HG02943 (cell line): ENCODE measurements around the gene BTBD10.
"Not testable (repeated sequence)": the region's sequence is repeated elsewhere in the genome, so short reads cannot be mapped to it uniquely, and the experiment has no call there.

Source experiments
- ATAC-seq: cut with Tn5 transposase; IDR thresholded peaks from one replicate; pipeline ENCODE4 v1.9.1; 2021; ENCODE audit warnings: mild to moderate bottlenecking, low read depth, moderate library complexity; ENCODE audit not compliant: unreplicated experiment

Gene BTBD10

GRCh38 chr11:13445588-13445987, 17.4 kb downstream of the BTBD10 start:
- ATAC-seq = no peak

DNA sequence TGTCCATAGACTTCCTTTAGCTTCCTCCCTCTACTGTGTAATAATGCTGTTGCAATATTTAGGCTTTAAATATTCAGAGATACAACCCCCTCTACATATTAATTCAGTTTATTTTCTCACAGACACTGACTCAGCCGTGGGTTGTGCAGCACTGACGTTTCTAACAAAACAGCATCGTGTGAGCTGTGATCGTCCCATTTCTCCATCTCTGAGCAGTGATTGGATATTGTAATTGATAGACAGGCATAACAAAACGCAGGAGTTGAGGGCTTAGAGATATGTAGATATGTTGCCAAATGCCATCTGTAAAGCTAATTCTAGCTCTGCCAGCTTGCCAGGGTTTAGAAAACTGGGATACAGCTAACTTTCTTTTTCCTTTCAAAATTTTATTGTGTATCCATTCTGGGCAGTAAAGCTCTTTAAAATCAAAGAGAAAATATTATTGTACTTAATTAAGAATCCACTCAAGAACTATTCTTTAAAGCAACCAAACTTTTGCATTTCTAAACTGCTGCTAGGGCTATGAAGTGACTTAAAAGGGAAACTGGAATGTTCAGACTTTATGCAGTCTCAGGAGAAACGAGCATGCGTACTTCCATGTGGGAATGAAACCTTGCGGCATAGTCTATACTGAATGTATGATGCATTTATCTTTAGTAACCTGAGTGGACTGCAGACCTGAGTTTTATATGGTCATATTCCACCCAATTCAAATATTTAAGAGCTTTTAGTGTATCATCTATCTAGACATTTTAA, 22.7 kb downstream of the BTBD10 start:
- ATAC-seq = no peak

- ATAC-seq = no peak
These were observed 24.7 kb downstream of the BTBD10 start for GRCh38 chr11:13438291-13438690.

GRCh38 chr11:13436836-13437235, 26.2 kb downstream of the BTBD10 start:
- not testable (repeated sequence) for ATAC-seq

- ATAC-seq = no peak
These were observed 28.5 kb downstream of the BTBD10 start for GRCh38 chr11:13434247-13435205.

DNA sequence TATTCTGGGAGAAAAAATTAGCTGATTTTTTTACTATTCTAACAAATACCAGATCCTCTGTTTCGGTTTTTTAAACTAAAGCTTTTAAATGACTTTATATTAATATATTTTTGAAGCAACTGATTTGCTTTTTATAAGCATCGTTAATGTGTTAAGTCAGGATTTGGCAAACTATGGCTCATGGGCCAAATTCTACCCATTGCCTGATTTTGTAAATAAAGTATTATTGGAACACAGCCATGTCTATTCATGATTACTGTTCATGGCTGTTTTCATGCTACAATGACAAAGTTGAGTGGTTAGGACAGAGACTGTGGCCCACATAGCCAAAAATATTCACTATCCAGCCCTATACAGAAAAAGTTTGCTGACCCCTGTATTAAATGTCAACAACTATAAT, 29.6 kb downstream of the BTBD10 start:
- ATAC-seq = no peak

GRCh38 chr11:13429836-13430235, 33.2 kb downstream of the BTBD10 start:
- no peak for ATAC-seq

DNA sequence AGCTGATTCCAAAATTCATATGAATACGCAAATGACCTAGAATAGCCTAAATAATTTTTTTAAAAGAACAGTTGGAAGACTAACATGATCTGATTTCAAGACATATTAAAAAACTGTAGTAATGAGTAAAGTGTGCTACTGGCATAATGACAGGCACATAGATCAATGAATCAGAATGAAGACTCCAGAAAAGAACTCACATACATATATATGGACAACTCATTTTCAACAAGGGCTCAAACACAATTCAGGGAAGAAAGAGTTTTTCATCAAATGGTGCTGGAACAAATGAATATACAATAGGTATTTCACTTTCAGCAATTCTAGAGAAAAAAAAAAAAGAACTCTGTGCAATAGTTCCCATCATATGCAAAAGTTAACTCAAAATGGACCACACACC, 33.7 kb downstream of the BTBD10 start:
- no peak for ATAC-seq

DNA sequence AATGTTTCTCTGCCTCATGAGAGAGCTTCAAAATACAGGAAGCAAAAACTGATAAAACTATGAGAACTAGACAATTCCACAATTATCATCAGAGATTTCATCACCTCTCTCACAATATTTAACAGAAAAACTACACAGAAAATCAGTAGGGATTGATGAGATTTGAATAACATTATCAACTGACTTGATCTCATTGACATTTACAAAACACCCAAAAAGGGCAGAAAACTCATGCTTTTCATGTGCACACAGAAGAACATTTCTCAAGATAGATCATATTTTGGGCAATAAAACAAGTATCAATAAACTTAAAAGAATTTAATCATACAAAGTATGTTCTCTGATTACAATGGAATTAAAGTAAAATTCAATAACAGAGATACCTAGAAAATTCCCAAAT, 35.6 kb downstream of the BTBD10 start:
- no peak for ATAC-seq

GRCh38 chr11:13423372-13423771, 39.6 kb downstream of the BTBD10 start:
- no peak for ATAC-seq

- ATAC-seq = no peak
These were observed 41.5 kb downstream of the BTBD10 start for GRCh38 chr11:13421561-13421960.

GRCh38 chr11:13415201-13415600, 47.8 kb downstream of the BTBD10 start:
- ATAC-seq = no peak

DNA sequence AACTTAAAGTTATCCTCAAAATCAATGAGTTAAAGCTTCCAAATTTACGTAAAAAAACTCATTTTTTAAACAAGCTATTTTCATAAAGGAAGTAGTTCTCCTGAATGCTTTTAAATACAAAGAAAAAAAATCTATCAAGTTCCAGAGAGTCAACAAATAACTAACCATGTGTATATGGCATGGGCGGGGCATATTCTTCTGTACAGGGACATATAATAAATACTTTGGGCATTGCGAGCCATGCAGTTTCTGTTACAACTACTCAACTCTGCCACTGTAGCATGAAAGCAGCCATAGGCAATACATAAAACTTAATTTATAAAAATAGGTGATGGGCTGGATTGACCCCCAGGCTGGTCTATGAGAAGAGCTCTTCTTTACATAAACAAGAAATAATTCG, 57.8 kb downstream of the BTBD10 start:
- ATAC-seq = no peak

- not testable (repeated sequence) for ATAC-seq
These were observed 64.7 kb downstream of the BTBD10 start for GRCh38 chr11:13398335-13398734.

GRCh38 chr11:13391217-13391616, 71.8 kb downstream of the BTBD10 start:
- no peak for ATAC-seq

- ATAC-seq = no peak
These were observed 74.3 kb downstream of the BTBD10 start for GRCh38 chr11:13388741-13389140.

- no peak for ATAC-seq
These were observed 76.5 kb downstream of the BTBD10 start for GRCh38 chr11:13386567-13386966.

DNA sequence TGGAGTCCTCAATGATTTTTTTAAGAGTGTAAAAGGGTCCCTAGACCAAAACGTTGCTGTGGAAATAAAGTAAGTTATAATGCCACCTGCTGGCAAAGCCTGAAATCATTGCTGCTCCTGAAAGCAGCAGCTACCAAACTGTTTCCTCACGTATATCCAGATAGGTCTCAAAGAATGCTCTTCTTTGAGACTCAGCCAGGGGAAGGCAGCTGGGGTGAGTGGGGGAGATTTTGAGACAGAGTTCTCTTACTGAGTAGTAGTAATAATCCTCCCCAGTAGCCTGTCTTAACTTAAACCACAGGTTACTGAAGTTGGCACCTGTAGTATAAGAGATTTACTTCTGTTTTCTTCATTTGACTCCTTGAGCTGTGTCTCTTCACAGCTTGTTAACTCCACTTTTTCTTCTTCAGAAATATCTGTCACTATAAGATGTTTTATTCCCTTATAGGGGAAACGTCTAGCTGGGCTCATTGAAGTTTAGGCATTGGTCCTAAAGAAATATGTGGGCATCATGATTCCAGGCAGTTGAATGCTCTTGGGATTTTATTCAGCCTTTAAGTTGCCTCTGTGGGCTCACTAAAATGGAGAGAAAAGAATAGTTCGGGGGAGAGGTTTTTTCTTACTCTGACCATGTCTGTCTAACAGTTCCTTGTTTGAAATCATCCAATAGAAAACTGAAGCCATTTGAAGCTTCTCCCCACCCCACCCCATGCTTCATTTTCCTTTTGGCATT, 77.9 kb downstream of the BTBD10 start:
- no peak for ATAC-seq

DNA sequence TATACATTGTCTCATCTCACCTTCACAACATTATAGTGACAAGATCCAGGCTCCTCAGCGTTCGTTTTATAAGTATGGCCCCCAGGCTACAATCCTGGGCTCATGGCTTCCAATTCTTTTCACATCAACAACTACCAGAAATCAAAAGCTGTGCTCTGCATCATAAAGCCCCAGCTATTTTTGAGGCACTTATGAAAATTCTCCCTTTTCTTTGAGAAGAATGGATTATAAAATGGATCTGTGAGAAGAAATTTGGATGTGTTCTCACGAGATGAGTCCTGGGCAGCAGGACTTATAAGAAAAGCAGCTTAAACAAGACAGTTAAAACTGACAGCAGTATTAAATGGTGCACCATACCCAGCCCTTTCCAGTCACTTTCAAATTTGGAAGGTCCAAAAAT, 80.3 kb downstream of the BTBD10 start:
- ATAC-seq = no peak

DNA sequence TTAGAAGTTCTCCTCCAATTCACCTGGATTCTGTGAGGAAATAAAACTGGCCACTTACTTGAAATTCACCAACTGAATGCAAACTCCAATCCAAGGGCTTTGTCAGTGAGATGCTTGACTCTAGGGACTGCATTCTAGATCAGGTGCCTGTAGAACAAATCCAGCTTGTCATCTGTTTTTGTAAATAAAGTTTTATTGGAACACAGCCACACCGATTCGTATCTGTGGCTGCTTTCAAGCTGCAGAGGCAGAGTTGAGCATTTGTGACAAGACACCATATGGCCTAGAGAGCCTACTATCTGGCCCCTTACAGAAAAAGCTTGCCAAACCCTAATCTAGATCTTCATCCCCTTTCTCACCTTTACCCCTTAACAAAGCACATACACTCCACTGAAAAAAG, 82.3 kb downstream of the BTBD10 start:
- no peak for ATAC-seq

GRCh38 chr11:13378316-13378715, 84.7 kb downstream of the BTBD10 start:
- no peak for ATAC-seq
